HFFc6 (cell line): ENCODE measurements around the gene DPEP3. TPM values are rescaled to one million over a fixed set of nuclear protein-coding genes. Genes with fewer than 3 reads are reported as not detected.

Source experiments
- DNase-seq: peaks from one replicate; pipeline ENCODE4 v3.0.0-alpha.2; 2018
- H3K27ac Mint-ChIP-seq: 2 replicates; pipeline ENCODE4 v1.8.0; 2020; ENCODE audit warnings: mild to moderate bottlenecking, mixed read lengths
- H3K27me3 Mint-ChIP-seq: 2 replicates; pipeline ENCODE4 v1.8.0; 2021; ENCODE audit warnings: mild to moderate bottlenecking, moderate library complexity, mixed read lengths; ENCODE audit not compliant: insufficient read depth
- H3K36me3 Mint-ChIP-seq: 2 replicates; pipeline ENCODE4 v1.8.0; 2021; ENCODE audit warnings: low read depth, mixed read lengths
- H3K4me1 Mint-ChIP-seq: 2 replicates; pipeline ENCODE4 v1.8.0; 2020; ENCODE audit warnings: low read depth, mixed read lengths
- H3K4me3 Mint-ChIP-seq: 2 replicates; pipeline ENCODE4 v1.8.0; 2020; ENCODE audit warnings: mild to moderate bottlenecking, moderate library complexity, mixed read lengths
- H3K9me3 Mint-ChIP-seq: 2 replicates; pipeline ENCODE4 v1.8.0; 2020; ENCODE audit warnings: mild to moderate bottlenecking, mixed read lengths
- total RNA-seq, 6 experiments: library from RNA; stranded (reverse); fragmentation: NEBNext Ultra II Directional; extraction: Animal tissue kit (Norgen Biotek cat#: 25700); gene quantifications; 2 replicates in 1 of 6; 3 replicates in 5 of 6; pipeline ENCODE4 v1.2.3, GENCODE V29; 2021
- TF ChIP-seq, protein P1 (sequence below): fragments of 200-600 bp; sonication (generic); IDR thresholded peaks from 2 replicates; pipeline ENCODE4 v1.5.0; 2021; ENCODE audit warnings: antibody characterized with exemption, mild to moderate bottlenecking

The DPEP3 gene
- total RNA-seq, 6 experiments from 2014 or later: not detected

DNA sequence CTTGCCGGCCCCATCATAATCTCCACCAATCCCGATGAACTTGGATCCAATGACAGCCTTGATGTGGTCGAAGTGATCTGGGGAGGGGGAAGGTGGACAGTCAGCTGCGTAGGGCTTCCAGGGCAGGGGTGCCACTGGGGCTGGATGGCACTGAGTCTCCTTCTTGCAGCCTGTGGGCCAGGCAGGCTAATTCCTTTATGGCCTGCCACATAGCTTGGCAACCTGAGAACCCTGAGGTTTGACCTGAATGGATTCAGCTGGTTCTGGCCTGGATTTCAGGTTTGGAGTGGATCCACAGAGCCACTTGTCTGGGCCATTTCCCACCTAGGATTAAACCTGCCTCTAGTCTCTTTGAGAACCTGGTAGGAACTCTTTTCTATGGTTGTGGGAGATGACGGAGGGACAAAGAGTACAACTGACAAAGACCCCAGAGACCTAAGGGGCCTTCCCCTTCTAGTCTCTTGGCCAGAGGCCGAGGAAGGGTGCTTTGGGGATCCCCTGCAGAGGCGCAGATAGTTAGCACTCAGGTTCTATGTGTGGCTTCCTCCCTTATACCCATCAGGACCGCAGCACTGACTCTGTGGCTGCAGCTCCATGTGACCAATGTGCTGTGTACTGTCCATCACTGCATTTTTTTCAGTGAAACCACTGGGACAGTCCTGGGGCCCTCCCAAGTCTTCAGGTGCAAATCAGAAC lies 9.2 kb upstream of the DPEP3 start:
- no peak for DNase-seq
- Mint-ChIP-seq H3K9me3 (no peaks in the 10 kb centered on the region), H3K4me1 (peaks cover 16% of the 10 kb centered on the region), H3K27ac (no peak overlapping the region), H3K36me3 (no peaks in the 10 kb centered on the region), H3K27me3 (peaks cover 2% of the 10 kb centered on the region), H3K4me3 (no peak overlapping the region)
- TF ChIP-seq, protein P1, sequence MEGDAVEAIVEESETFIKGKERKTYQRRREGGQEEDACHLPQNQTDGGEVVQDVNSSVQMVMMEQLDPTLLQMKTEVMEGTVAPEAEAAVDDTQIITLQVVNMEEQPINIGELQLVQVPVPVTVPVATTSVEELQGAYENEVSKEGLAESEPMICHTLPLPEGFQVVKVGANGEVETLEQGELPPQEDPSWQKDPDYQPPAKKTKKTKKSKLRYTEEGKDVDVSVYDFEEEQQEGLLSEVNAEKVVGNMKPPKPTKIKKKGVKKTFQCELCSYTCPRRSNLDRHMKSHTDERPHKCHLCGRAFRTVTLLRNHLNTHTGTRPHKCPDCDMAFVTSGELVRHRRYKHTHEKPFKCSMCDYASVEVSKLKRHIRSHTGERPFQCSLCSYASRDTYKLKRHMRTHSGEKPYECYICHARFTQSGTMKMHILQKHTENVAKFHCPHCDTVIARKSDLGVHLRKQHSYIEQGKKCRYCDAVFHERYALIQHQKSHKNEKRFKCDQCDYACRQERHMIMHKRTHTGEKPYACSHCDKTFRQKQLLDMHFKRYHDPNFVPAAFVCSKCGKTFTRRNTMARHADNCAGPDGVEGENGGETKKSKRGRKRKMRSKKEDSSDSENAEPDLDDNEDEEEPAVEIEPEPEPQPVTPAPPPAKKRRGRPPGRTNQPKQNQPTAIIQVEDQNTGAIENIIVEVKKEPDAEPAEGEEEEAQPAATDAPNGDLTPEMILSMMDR: no peak

DNA sequence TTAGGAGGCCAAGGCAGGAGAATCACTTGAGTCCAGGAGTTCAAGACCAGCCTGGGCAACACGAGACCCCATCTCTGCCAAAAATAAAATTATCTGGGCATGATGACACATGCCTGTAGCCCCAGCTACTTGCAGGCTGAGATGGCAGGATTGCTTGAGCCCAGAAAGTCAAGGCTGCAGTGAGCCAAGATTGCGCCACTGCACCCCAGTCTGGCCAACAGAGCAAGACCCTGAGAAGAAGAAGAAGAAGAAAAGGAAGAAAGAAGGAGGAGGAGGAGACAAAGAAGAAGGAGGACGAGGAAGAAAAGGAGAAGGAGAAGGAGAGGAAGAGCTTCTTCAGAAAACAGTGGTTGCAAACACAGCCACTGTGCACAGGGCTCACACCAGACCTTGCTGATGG lies 8.4 kb upstream of the DPEP3 start:
- no peaks in the 10 kb centered on the region for H3K36me3 Mint-ChIP-seq
- TF ChIP-seq, protein P1: no peak
- H3K27ac Mint-ChIP-seq: no peak overlapping the region
- peaks cover 16% of the 10 kb centered on the region for H3K4me1 Mint-ChIP-seq
- DNase-seq: no peak
- no peaks in the 10 kb centered on the region for H3K9me3 Mint-ChIP-seq
- no peak overlapping the region for H3K4me3 Mint-ChIP-seq
- H3K27me3 Mint-ChIP-seq: peaks cover 2% of the 10 kb centered on the region

DNA sequence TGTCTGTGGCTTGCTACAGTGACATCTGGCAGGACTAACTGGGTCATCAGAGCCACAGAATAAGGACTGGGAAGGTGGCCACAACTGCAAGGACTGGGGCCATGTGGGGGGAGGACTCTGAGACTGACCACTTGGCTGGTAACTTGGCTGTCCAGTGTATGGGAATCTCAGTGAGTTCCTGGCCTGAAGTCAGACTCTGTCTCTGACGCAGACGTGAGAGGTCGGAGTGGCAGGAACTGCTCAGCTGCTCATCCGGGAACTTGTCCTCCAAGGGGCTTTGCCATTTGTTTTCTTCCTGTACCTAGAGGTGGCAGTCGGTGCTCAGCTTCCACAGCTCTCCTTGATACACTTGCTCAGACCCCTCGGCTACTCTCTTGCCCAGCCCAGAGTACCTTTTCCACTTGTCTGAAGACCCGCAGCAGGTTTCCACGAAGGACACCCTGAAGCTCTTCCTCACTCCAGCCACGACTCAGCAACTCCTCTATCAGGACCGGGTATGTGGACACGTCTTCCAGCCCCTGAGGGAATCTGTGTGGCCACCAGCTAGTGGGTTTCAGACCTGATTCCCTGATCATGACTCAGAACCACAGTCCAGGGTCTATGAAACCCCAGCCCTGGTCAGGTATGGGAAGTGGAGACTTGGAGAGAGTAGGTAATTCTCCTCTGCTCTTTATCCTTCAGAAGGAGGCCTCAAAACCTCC lies 7.3 kb upstream of the DPEP3 start:
- Mint-ChIP-seq H3K27ac (no peak overlapping the region), H3K4me3 (no peak overlapping the region), H3K9me3 (no peaks in the 10 kb centered on the region), H3K27me3 (peaks cover 2% of the 10 kb centered on the region), H3K36me3 (no peaks in the 10 kb centered on the region; the same call in 1 of the 2 replicates), H3K4me1 (peaks cover 16% of the 10 kb centered on the region)
- peak; percentile 18 for DNase-seq
- TF ChIP-seq, protein P1: no peak

DNA sequence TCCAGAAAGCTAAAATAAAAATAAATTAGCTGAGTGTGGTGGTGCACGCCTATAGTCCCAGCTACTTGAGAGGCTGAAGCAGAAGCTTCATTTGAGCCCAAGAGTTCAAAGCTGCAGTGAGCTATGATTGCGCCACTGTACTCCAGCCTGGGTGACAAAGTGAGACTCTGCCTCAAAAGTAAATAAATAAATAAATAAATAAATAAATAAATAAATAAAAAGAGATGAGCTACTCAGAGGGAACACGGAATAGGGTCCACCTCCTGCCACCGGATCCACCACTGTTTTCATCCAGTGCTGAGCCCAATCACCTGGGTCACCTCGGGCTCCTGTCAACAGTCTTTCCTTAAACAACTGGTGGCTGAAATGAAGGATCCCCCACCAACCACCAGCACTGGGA lies 6.7 kb upstream of the DPEP3 start:
- H3K27me3 Mint-ChIP-seq: peaks cover 2% of the 10 kb centered on the region
- H3K27ac Mint-ChIP-seq: no peak overlapping the region
- TF ChIP-seq, protein P1: no peak
- H3K9me3 Mint-ChIP-seq: no peaks in the 10 kb centered on the region
- H3K4me1 Mint-ChIP-seq: peaks cover 16% of the 10 kb centered on the region
- no peak for DNase-seq
- no peaks in the 10 kb centered on the region; the same call in 1 of the 2 replicates for H3K36me3 Mint-ChIP-seq
- no peak overlapping the region for H3K4me3 Mint-ChIP-seq

DNA sequence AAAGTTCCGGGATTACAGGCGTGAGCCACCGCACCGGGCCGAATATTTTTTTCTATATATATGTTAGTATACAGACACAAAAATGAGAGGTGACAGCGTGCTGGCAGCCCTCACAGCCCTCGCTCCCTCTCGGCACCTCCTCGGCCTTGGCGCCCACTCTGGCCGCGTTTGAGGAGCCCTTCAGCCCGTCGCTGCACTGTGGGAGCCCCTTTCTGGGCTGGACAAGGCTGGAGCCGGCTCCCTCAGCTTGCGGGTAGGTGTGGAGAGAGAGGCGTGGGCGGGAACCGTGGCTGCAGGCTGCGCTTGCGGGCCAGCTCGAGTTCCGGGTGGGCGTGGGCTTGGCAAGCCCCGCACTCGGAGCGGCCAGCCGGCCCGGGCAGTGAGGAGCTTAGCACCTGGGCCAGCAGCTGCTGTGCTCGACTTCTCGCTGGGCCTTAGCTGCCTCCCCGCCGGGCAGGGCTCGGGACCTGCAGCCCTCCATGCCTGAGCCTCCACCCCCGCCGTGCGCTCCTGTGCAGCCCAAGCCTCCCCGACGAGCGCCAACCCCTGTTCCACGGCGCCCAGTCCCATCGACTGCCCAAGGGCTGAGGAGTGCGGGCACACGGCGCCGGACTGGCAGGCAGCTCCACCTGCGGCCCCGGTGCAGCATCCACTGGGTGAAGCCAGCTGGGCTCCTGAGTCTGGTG lies 1.9 kb upstream of the DPEP3 start:
- Mint-ChIP-seq H3K4me3 (no peak overlapping the region), H3K27ac (no peak overlapping the region), H3K9me3 (no peaks in the 10 kb centered on the region), H3K36me3 (no peaks in the 10 kb centered on the region; the same call in 1 of the 2 replicates), H3K4me1 (peaks cover 5% of the 10 kb centered on the region; the same call in 1 of the 2 replicates), H3K27me3 (peaks cover 4% of the 10 kb centered on the region; the same call in 1 of the 2 replicates)
- DNase-seq: no peak
- TF ChIP-seq, protein P1: no peak
